Activated B cell treated with CpG ODN at 0.5 μM for 24 hours (primary cell): ENCODE results near the gene LNX2. TPM values are rescaled to one million over a fixed set of nuclear protein-coding genes. Genes with fewer than 3 reads are reported as not detected.

ENCODE experiments used
- ATAC-seq: fragments of 200-7000 bp; cut with Tn5 transposase; one replicate; pipeline ENCODE4 v1.10.0; 2021; ENCODE audit warnings: low read depth, mild to moderate bottlenecking, moderate library complexity
- CTCF ChIA-PET: fragments of 350-600 bp; sonication (Branson Sonifier 250); formaldehyde crosslinking; loops from one replicate; lab custom pipeline; 2021; ENCODE audit warnings: antibody characterized with exemption; lab: Charles Lee
- POLR2A ChIA-PET: fragments of 350-600 bp; sonication (Branson Sonifier 250); formaldehyde crosslinking; loops from one replicate; lab custom pipeline; 2021; ENCODE audit warnings: antibody characterized with exemption; lab: Charles Lee
- DNase-seq: peaks from one replicate; pipeline ENCODE4 v3.0.0; 2022
- H3K27ac Mint-ChIP-seq: one replicate; pipeline ENCODE4 v1.8.0; 2020; ENCODE audit warnings: mixed read lengths
- H3K27me3 Mint-ChIP-seq: one replicate; pipeline ENCODE4 v1.8.0; 2021; ENCODE audit warnings: mixed read lengths
- H3K36me3 Mint-ChIP-seq: one replicate; pipeline ENCODE4 v1.8.0; 2021; ENCODE audit warnings: low read depth, mixed read lengths
- H3K4me1 Mint-ChIP-seq: one replicate; pipeline ENCODE4 v1.8.0; 2021; ENCODE audit warnings: mixed read lengths
- H3K4me3 Mint-ChIP-seq: one replicate; pipeline ENCODE4 v1.8.0; 2020; ENCODE audit warnings: mild to moderate bottlenecking, mixed read lengths
- H3K9me3 Mint-ChIP-seq: one replicate; pipeline ENCODE4 v1.8.0; 2020; ENCODE audit warnings: mixed read lengths
- CTCF ChIP-seq: fragments of 200-600 bp; IDR thresholded peaks from one replicate; pipeline ENCODE4 v1.8.0; 2022; ENCODE audit warnings: antibody characterized with exemption, mild to moderate bottlenecking
- intact Hi-C: fragments of 100-400 bp; cut with micrococcal nuclease; formaldehyde crosslinking; loops from one replicate; pipeline ENCODE4 v1.15.1; 2024
- total RNA-seq: library from RNA; stranded (reverse); gene quantifications from 2 replicates; pipeline ENCODE4 v1.2.3, GENCODE V29; 2022

The LNX2 gene
- total RNA-seq, 1 donor from 2014 or later: 7.1 TPM

GRCh38 chr13:27569405-27569804 lies 50.9 kb downstream of the LNX2 start:
- no peaks in the 10 kb centered on the region for H3K9me3 Mint-ChIP-seq
- intact Hi-C loops: no loop called here
- ChIA-PET CTCF (no interaction called here), POLR2A (interaction anchor here (0.5 kb wide), 1 partner anchor 143 kb away, joined by 4 read pairs; no protein-coding TSS in a partner anchor)
- H3K27ac Mint-ChIP-seq: no peak overlapping the region
- H3K36me3 Mint-ChIP-seq: peaks cover 10% of the 10 kb centered on the region
- ATAC-seq (no peak), DNase-seq (no peak)
- no peak for TF ChIP-seq CTCF
- H3K27me3 Mint-ChIP-seq: no peaks in the 10 kb centered on the region
- H3K4me3 Mint-ChIP-seq: no peak overlapping the region
- H3K4me1 Mint-ChIP-seq: peaks cover 5% of the 10 kb centered on the region

- H3K4me1 Mint-ChIP-seq: peaks cover under 1% of the 10 kb centered on the region
- CTCF ChIA-PET: no interaction called here
Observed at GRCh38 chr13:27565818-27566217, 54.5 kb downstream of the LNX2 start.

GRCh38 chr13:27562457-27562856 lies 57.9 kb downstream of the LNX2 start:
- Mint-ChIP-seq H3K27ac (no peak overlapping the region), H3K4me1 (no peaks in the 10 kb centered on the region), H3K36me3 (peaks cover 35% of the 10 kb centered on the region), H3K9me3 (no peaks in the 10 kb centered on the region), H3K4me3 (no peak overlapping the region), H3K27me3 (no peaks in the 10 kb centered on the region)
- DNase-seq: no peak
- CTCF ChIA-PET: no interaction called here
- POLR2A ChIA-PET: no interaction called here
- no peak for TF ChIP-seq CTCF
- ATAC-seq: no peak
- intact Hi-C loops: loop anchor here (2.0 to 5.0 kb wide), 2 partner anchors 45 to 58 kb away; partner anchors contain the start of genes LNX2 and POLR1D

More at GRCh38 chr13:27565818-27566217, 54.5 kb downstream of the LNX2 start:
- H3K4me3 Mint-ChIP-seq: no peak overlapping the region
- peaks cover 29% of the 10 kb centered on the region for H3K36me3 Mint-ChIP-seq
- no peak for DNase-seq
- H3K27me3 Mint-ChIP-seq: no peaks in the 10 kb centered on the region
- POLR2A ChIA-PET: no interaction called here
- H3K27ac Mint-ChIP-seq: no peak overlapping the region
- intact Hi-C loops: no loop called here
- no peaks in the 10 kb centered on the region for H3K9me3 Mint-ChIP-seq
- no peak for ATAC-seq
- TF ChIP-seq CTCF: no peak

DNA sequence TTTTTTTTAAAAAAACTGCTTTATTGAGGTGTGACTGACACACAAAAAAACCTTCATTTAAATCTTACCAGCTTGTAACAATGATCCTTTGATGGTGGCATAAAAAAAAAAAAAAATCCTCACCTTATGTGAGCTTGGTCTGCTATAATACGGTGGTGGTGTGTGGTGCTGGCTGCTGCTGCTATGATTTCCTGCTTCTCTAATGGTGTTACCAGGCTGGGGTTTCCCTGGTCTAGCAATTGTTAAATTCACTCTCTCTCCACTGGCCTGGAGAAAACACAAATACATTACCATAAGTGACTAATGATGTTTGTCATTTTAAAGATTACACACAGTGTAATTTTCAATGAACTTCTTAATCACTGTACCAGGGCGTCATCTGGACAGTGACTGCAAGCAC lies 60.6 kb downstream of the LNX2 start:
- H3K4me1 Mint-ChIP-seq: no peaks in the 10 kb centered on the region
- CTCF ChIA-PET: interaction anchor here (1.3 kb wide), 1 partner anchor 186 kb away, joined by 3 read pairs; no protein-coding TSS in a partner anchor
- no peaks in the 10 kb centered on the region for H3K9me3 Mint-ChIP-seq
- H3K36me3 Mint-ChIP-seq: peaks cover 48% of the 10 kb centered on the region
- no peak overlapping the region for H3K27ac Mint-ChIP-seq
- POLR2A ChIA-PET: no interaction called here
- H3K4me3 Mint-ChIP-seq: no peak overlapping the region
- TF ChIP-seq CTCF: no peak
- intact Hi-C loops: loop anchor here (5.0 kb wide), 1 partner anchor 48 kb away; no protein-coding TSS in a partner anchor
- DNase-seq (no peak), ATAC-seq (no peak)
- H3K27me3 Mint-ChIP-seq: no peaks in the 10 kb centered on the region

DNA sequence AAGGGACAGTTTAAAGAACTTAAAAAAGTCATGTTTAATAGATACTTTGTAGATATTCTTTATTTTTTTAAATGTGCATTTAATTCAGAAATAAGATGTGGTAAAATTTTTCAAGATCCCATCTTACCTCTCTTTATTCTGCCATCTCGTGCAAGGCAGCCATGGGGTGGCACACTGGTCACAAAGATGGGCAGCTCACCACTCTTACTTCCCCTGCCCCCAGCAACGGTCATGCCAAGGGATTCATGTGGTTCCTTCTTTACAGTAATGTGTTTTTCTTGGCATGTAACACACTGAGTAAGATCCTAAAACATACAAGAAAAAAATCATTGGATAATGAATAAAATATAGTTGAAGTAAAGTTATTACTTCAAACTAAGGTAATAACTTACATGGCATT lies 64.2 kb downstream of the LNX2 start:
- ATAC-seq: no peak
- TF ChIP-seq CTCF: no peak
- POLR2A ChIA-PET: no interaction called here
- H3K36me3 Mint-ChIP-seq: peaks cover 56% of the 10 kb centered on the region
- H3K4me1 Mint-ChIP-seq: no peaks in the 10 kb centered on the region
- CTCF ChIA-PET: interaction anchor here (0.7 to 2.7 kb wide), 2 partner anchors 63 to 271 kb away, joined by 3 to 12 read pairs; no protein-coding TSS in a partner anchor
- H3K9me3 Mint-ChIP-seq: no peaks in the 10 kb centered on the region
- intact Hi-C loops: loop anchor here (1.0 kb wide), 1 partner anchor 35 kb away; no protein-coding TSS in a partner anchor
- no peaks in the 10 kb centered on the region for H3K27me3 Mint-ChIP-seq
- no peak overlapping the region for H3K4me3 Mint-ChIP-seq
- no peak for DNase-seq
- no peak overlapping the region for H3K27ac Mint-ChIP-seq
